ENCODE data around the gene GATA1.

The GATA1 gene

DNA sequence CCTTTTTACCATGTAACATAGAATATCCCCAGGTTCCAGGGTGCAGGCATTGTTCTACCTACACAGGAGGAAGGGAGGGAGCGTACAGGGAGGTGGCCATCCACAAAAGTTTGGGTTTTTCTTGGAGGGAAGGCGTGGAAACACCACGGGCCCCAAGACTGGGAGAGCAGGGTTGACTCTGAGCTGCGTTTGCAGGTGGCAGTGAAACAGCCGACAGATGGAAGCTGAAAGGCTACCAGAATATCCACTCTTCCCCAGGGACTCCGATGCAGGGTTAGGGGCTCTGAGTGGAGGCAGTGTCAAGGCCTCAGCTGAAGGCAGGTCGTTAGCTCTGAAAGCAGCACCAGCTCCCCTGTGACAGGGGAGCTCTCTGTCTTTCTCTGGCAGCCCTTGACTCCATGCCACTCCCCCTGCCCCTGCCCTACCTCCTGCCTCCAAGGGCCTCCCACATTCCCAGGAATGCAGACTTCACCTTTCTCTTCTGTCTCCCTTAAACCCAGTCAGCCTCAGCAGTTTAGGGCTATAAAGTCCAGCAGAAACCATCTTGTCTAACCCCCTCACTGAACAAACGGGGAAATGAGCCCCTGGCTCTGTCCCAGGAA, 38.9 kb upstream of the GATA1 start:
- no peak for TF ChIP-seq CTCF (IDR thresholded peaks at IDR 0.05; ENCODE audit: low read length, missing control alignments)
- DNase-seq (ENCODE audit: low read depth): no peak
- no peak overlapping the region for H3K4me3 ChIP-seq (replicated peaks; ENCODE audit: low read depth, low read length)

- no peak for DNase-seq (ENCODE audit: low read depth)
- no peak overlapping the region for H3K4me3 ChIP-seq (replicated peaks; ENCODE audit: low read depth, low read length)
- no peak for TF ChIP-seq CTCF (IDR thresholded peaks at IDR 0.05; ENCODE audit: low read length, missing control alignments)
Observed at GRCh38 chrX:48749182-48749581, 37.2 kb upstream of the GATA1 start.

DNA sequence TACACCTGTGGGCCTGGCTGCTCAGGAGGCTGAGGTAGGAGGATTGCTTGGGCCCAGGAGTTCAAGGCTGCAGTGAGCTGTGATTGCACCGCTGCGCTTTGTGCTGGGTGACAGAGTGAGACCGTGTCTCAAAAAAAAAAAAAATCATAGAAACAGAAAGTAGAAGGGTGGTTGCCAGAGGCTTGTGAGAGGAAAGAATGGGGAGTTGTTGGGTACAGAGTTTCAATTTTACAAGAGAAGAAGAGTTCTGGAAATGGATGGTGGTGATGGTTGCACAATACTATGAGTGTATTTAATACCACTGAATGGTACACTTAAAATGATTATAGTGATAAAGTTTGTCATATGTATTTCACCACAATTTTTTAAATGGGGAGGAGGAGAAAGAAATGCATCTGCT, 35.0 kb upstream of the GATA1 start:
- no peak overlapping the region for H3K4me3 ChIP-seq (replicated peaks; ENCODE audit: low read depth, low read length)
- no peak for DNase-seq (ENCODE audit: low read depth)
- TF ChIP-seq CTCF (IDR thresholded peaks at IDR 0.05; ENCODE audit: low read length, missing control alignments): no peak

DNA sequence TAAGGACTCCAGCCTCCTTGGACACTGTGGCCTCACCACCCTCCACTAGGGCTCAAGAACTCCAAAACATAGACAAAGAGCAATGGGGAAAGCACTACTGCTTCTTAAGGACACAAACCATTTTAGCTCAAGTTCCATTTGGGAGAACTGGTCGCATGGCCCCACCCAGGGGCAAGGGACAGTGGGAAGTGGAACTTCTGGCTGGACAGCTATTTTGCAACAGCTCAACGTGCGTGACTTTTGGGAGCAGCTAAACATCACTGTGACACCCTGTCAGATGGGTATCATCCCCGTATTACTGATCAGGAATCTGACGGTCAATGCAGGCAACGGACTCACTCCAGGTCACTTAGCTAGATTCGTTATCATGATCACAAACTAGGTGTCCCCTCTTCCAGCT, 33.9 kb upstream of the GATA1 start:
- H3K4me3 ChIP-seq (replicated peaks; ENCODE audit: low read depth, low read length): no peak overlapping the region
- TF ChIP-seq CTCF (IDR thresholded peaks at IDR 0.05; ENCODE audit: low read length, missing control alignments): no peak
- DNase-seq (ENCODE audit: low read depth): no peak

DNA sequence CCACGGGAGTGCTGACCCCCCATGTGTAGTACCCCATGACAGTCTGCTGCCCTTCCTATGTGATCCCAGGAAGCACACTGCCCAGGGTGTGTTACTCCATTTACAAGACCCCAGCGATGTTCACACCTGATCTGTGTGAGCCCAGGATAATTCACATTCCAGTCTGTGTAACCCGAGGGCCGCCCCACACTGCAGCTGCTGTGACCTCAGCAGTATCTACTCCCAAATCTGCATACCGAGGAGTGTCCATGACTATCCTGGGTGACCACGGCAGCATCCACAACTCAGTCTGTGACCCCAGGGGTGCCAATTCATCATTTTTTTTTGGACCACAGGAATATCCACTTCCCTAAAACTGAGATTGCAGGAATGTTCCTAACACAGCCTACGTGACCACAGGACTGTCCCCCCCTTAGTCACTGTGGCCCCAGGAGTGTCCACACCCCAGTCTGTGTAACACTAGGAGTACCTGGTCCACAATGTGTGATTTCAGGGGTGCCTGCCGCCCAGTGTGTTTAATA, 32.6 kb upstream of the GATA1 start:
- TF ChIP-seq CTCF (IDR thresholded peaks at IDR 0.05; ENCODE audit: low read length, missing control alignments): no peak
- H3K4me3 ChIP-seq (replicated peaks; ENCODE audit: low read depth, low read length): no peak overlapping the region
- no peak for DNase-seq (ENCODE audit: low read depth)

DNA sequence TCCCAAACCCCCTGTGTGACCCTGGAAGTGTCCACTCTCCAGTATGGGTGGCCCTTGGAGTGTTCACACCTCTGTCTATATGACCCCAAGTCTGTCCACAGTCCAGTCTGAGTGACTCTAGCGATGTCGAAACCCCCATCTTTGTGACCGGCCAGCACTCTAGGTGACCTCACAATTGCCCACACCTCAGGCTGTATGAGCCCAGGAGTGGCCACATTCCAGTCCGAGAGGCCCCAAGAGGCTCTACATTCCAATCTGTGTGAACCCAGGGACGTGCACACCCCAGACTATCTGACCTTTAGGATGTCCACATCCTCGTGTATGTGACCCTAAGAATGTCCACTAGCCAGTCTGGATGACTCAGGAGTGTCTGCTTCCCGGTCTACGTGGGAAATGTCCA, 32.2 kb upstream of the GATA1 start:
- no peak for TF ChIP-seq CTCF (IDR thresholded peaks at IDR 0.05; ENCODE audit: low read length, missing control alignments)
- no peak overlapping the region for H3K4me3 ChIP-seq (replicated peaks; ENCODE audit: low read depth, low read length)
- no peak for DNase-seq (ENCODE audit: low read depth)

Data from fibroblast of pulmonary artery (primary cell).